Right ventricle myocardium superior (tissue), 1 donor: ENCODE data around the gene CCDC154. TPM values are rescaled to one million over a fixed set of nuclear protein-coding genes. Genes with fewer than 3 reads are reported as not detected.

Experiments
- ATAC-seq: fragments of 200-7000 bp; cut with Tn5 transposase; one replicate; pipeline ENCODE4 v1.9.1; 2020; ENCODE audit warnings: mild to moderate bottlenecking; ENCODE audit not compliant: poor library complexity
- DNase-seq: peaks from one replicate; pipeline ENCODE4 v3.0.0-alpha.2; 2020
- intact Hi-C: fragments of 100-400 bp; cut with DNase I; formaldehyde crosslinking; loops from one replicate; pipeline ENCODE4 v1.11.2; 2022
- total RNA-seq: library from RNA; stranded (reverse); fragmentation: NEBNext Ultra II Directional; extraction: Animal tissue kit (Norgen Biotek cat#: 25700); gene quantifications from one replicate; pipeline ENCODE4 v1.2.1, GENCODE V29; 2021
- donor health status: DM: no; HTN: yes; CAD: no; lungs with severe emphysema.

The CCDC154 gene
- total RNA-seq, 1 donor from 2014 or later, result 0.81 TPM

DNA sequence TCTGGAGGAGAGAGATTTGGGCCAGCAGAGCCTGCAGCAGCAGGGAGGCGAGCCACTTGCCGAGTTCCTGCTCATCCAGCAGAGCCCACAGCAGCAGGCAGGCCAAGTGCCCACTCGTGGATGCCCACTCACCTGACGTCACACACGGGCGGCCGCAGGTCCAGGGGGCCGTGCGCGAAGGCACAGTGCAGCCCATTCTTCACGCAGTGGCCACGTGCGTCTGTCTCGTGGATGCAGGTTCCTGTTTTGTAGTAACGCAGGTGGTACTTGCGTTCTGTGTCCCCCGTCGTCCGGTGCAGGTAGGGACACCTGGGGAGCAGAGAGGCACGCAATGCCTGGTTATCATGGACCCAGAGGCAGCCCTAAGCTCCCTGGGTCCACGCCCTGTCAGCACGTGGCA, 41.3 kb downstream of the CCDC154 start:
- intact Hi-C loops, result no loop called here
- DNase-seq (no peak), ATAC-seq (no peak)

DNA sequence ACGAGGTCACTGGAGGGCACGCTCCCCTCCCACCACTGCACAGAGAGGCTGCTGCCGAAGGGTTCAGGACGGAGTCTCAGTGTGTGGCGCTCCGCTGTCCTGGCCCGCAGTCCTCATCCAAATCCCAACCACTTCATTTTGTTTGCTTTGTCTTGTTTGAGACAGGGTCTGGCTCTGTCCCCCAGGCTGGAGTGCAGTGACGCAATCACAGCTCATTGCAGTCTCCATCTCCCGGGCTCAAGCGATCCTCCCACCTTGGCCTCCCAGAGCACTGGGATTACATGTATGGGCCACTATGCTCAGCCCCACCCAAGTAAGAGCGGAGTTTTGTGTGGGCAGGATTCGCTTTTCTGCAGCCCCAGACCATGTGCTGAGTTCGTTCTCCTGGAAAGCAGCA, 42.6 kb downstream of the CCDC154 start:
- intact Hi-C loops, result no loop called here
- no peak for DNase-seq
- no peak for ATAC-seq

DNA sequence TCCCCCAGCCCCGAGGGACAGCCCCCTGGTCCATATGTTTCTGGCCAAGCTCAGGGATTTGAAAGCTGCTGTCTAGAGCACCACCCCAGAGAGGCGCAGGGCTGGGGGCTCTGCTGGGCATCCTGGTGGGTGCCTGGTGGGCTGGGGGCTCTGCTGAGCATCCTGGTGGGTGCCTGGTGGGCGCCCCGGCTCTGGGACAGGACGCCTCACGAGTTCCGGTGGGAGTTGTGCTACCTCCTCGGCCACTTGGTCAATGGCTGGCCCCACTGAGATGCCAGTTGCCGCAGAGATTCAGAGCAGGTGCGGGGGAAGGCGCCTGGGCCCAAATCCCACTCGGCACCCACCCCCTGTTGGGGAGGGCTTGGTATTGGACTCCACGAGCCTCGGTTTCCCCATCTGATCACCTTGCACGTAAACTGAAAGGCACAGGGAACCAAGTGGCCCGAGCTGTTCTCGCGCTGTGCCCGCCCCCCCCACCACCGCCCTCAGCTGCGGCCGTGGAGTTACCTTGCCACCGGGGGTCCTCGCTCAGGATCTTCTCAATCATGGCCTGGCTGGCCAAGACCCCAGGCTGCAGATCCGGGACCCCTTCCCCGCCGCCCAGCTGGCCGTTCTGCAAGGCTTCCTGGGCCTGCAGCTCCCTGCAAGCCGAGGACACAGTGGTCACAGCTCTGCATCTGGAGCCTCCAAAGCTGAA, 43.1 kb downstream of the CCDC154 start:
- no peak for DNase-seq
- no peak for ATAC-seq
- intact Hi-C loops, result no loop called here

DNA sequence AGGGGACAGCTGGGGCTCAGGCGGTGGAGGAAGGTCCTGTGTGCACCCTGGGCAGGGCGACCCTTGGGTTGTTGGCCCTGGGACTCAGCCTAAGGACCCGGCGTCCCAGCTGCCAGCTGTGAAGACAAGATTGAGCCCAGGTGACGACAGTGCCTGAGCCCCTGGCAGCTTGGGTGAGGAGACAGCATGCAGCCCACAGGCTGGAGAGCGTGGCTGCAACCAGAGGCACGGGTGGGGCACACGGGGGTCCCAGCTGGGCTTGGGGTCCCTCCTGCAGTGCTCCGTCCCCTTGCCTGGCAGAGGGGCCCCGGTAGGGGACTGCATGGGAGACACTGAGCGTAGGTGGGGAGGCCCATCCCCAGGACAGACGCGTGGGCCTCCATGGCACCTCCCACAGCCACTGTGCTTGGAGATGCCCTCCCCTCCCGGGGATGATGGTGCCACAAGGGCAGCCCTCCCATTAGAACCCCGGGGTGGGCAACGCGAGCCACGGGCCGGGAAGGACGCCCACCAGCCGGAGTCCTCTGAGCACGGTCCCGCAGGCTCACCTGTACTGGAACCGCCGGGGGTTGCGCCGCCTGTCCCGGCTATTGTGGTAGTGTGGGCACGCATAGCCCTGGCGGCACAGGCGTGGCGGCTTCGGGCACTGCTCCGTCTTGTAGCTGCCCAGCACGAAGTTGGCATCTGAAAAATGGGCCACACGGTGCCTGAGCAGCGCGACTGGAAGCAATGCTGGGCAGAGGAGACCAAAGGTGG, 45.4 kb downstream of the CCDC154 start:
- intact Hi-C loops, result no loop called here
- no peak for ATAC-seq

DNA sequence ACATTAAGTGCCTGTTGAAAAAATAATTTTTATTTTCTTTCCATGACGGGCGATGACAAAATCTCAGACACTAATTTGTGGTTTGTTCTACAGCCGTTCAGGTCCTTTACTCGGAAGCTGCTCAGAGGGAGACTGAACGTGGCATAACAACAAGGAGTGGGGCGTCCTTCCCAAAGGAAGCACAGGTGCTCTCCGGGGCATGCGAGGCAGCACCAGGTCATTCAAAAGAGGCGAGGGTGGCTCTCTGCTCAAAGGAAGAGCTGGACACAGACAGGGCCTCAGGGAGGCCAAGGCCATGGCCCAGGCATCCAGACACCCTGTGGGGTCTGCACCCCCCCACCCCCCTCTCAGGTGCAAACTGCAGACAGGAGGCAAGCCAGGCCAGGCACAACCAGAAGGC, 46.0 kb downstream of the CCDC154 start:
- ATAC-seq (no peak), DNase-seq (no peak)
- intact Hi-C loops, result no loop called here

More for the DNA sequence above, 45.4 kb downstream of the CCDC154 start:
- no peak for DNase-seq

DNA sequence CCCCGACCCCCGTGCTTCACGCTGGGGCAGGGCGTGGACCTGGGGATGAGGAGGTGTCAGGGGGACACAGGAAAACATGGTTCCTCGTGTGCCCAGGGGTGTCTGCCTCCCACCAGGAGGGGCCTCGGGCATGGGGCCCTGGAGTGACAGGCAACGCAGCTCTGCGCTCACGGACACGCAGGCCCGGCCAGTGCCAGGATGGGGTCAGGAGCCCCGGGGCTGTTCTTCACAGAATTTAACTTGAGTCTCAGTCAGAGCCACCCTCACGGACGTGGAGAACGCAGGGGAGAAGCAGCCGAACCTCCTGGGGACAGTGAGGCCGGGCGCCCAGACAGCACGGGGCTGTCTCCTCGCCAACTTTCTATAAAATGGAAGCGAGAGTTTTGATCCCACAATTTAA, 46.6 kb downstream of the CCDC154 start:
- intact Hi-C loops, result no loop called here
- DNase-seq (no peak), ATAC-seq (no peak)

DNA sequence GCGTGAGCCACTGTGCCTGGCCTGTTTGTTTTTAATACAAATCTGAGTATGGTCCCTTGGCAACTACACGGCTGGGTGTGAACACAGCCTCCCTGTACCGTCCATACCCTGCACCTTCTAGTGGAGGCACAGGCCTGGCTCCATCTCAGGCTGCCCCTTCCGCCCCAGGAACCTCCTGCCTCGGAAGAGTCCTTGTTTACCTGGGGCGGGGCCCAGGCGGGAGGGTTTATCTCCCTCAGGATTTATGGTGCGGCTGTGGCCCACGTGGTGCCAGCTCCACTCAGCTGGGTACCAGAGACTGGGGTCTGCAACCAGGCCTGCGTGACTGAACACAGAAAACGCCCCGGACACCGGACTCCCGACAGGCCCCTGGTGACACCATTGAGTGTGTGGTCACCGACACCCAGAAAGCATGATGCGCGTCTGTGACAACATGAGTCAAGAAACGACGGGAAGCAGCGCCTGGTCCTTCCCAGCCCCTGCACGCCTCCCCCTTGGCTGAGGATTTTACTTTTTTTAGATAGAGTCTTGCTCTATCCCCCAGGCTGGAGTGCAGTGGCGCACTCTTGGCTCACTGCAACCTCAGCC, 48.8 kb downstream of the CCDC154 start:
- ATAC-seq (no peak), DNase-seq (no peak)
- intact Hi-C loops, result no loop called here

DNA sequence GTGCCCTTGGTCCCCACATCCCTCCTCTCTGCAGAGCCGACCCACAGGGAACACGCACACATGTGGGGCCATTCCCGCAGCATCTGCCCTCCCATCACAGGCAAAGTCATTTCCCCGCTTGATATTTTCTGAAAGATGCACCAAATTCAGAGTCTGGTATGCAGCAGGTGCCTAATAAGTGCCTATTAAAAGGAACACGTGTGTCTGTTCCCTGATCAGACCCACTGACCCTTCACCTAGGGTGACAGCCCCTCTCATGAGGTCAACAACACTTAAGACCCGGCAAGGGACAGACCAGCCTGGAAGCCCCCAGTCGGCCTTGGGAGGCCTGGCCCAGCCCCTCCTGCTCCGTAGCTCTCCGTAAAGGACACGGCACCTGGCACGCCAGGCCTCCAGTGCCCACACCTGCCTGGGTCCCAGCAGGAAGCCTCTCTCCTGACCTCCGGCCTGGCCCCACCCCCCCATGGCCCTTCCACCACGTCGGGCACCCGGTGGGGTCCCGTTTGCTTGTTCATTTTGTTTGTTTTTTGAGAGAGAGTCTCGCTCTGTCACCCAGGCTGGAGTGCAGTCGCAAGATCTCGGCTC, 49.9 kb downstream of the CCDC154 start:
- ATAC-seq (no peak), DNase-seq (no peak)
- intact Hi-C loops, result no loop called here

DNA sequence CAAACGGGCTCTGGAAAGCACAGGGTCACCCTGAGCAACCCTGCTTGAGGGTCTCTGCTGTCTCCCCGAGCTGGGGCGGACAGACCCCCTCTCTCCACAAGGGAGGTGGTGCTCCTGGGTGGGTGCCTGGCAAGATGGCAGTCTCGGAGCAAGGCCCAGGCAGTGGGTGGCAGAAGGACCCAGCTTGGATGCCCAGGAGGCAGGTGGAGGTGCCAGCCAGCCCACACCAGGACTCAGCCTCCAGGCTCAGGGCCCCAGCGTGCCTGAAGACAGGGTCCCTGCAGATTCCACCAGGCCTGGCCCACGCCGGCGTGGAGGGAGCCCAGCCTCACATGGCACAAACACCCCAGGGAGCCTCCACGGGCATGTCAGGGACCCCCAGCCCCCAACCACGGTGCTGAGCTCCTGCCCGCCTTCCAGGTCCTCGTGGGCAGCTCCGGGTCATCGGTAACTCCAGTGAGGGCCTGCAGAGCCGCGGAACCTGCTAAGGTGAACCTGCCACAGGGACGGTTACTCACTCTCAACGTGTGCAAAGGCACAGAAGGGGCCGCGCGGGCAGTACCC, 50.7 kb downstream of the CCDC154 start:
- DNase-seq, result no peak
- intact Hi-C loops, result no loop called here
- ATAC-seq, result no peak

DNA sequence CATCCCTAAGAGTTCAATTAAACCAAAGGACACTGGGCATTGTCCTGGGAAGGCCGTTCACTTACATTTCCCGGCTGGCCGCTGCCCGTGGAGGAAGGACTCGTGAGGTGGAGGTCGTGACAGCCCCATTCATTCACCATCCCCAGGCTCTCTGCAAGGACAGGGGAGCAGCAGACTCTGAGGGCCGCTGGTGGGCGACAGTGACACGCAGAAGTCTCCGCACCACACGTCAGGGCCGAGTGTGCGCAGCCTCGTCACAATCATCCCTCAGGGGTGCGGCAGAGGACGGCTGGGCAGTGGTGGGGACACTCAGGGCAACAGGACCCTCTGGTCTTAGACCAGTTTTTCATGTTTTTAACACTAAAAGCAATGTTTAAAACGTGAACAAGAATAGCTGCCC, 51.5 kb downstream of the CCDC154 start:
- ATAC-seq (no peak), DNase-seq (no peak)
- intact Hi-C loops, result no loop called here

DNA sequence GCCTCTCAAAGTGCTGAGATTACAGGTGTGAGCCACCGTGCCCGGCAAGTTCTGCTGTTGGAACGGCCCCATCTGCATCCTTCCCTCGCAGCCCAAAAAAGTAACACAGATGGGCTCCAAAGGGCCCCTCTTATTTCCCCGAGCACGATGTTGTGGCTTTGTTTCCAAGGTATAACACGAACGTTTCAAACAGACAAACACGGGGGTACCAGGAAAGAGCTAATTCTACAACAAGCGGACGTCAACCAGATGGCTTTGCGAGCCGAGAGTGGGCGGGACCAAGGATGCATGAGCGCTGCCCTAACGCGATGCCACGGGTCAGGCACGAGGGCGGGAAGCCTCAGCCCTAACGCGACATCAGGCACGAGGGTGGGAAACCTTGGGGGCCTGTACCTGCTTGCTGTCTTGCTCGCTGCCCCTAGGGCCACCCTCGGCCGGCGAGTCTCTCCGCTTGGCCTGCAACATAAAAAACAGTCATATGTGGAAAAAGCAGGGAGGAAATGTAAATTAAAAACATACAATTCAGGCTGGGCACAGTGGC, 54.0 kb downstream of the CCDC154 start:
- DNase-seq (no peak), ATAC-seq (no peak)
- intact Hi-C loops, result no loop called here

DNA sequence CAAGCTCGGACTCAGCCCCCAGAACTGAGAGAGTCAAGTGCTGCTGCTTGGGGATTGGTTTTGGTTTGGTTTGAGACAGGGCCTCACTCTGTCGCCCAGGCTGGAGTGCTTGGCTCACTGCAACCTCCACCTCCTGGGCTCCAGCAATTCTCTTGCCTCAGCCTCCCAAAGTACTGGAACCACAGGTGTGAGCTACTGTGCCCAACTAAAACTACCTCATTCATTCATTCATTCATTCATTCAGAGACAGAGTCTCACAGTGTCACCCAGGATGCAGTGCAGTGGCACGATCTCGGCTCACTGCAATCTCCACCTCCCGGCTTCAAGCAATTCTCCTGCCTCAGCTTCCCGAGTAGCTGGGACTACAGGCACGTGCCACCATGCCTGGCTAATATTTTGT, 54.6 kb downstream of the CCDC154 start:
- intact Hi-C loops, result no loop called here
- ATAC-seq, result no peak
- DNase-seq, result no peak

DNA sequence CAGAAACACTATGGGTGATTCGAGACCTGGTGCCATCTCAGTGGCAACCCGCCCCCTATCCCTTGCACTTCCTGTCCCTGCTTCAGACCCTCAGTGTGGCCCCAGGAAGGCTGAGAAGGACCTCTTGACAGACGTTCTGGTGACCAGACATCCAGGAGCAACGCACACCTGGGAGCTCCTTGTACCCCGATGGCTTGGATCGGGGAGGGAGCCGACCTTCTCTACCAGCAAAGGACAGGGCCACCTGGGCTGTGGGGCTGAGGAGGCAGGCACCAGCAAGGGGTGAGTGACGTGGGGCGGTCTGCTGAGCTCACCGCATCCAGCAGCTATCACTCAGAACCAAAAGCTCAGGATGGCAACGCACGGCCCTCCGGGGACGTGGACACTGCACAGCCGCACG, 57.0 kb downstream of the CCDC154 start:
- DNase-seq (no peak), ATAC-seq (no peak)
- intact Hi-C loops, result no loop called here

DNA sequence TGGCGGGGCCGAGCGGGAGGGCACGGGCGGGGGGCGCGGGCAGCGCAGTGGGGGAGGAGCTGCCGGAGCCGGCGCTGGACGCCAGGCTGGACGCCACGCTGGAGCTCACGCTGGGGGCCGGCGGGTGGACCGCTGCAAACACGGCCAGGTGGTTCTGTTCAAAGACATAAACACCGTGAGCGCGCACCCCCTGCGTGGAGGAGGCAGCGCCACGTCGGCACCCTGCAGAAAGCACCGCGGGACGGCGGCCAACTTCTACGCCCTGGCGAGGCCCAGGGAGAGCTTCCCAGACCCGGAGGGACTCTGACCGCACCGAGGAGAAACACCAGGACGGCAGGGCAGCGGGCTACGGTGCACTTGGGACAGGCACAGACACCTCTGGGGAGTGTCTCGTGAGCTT, 59.1 kb downstream of the CCDC154 start:
- ATAC-seq (no peak), DNase-seq (no peak)
- intact Hi-C loops, result no loop called here

Other genes with a start within 250 kb of the CCDC154 start
- gene TPSG1, start 219.3 kb downstream of the CCDC154 start, total RNA-seq, result 0.19 TPM
- 10.1 TPM for gene TPSB2, start 214.4 kb downstream of the CCDC154 start, total RNA-seq
- 7.1 TPM for gene TPSAB1, start 203.9 kb downstream of the CCDC154 start, total RNA-seq
- gene TPSD1, start 188.5 kb downstream of the CCDC154 start, total RNA-seq, result 0.51 TPM
- gene UBE2I, start 134.9 kb downstream of the CCDC154 start, total RNA-seq, result 77.2 TPM
- gene BAIAP3, start 110.9 kb downstream of the CCDC154 start, total RNA-seq, result 3.7 TPM
- gene TSR3, start 92.7 kb downstream of the CCDC154 start, total RNA-seq, result 52.6 TPM
- 30.3 TPM for gene GNPTG, start 92.6 kb downstream of the CCDC154 start, total RNA-seq
- gene UNKL, start 29.9 kb downstream of the CCDC154 start, total RNA-seq, result 13.6 TPM
- gene UQCC4, start 23.8 kb downstream of the CCDC154 start, total RNA-seq, result 14.7 TPM
- gene PERCC1, start 13.5 kb downstream of the CCDC154 start, total RNA-seq, result 0.32 TPM
- gene CLCN7, start 30.5 kb upstream of the CCDC154 start, total RNA-seq, result 45.0 TPM
- gene PTX4, start 44.4 kb upstream of the CCDC154 start, total RNA-seq, result 0.16 TPM
- 18.8 TPM for gene TELO2, start 48.8 kb upstream of the CCDC154 start, total RNA-seq
- 28.9 TPM for gene TMEM204, start 89.1 kb upstream of the CCDC154 start, total RNA-seq
- 8.4 TPM for gene IFT140, start 167.5 kb upstream of the CCDC154 start, total RNA-seq
- gene CRAMP1, start 167.8 kb upstream of the CCDC154 start, total RNA-seq, result 10.0 TPM
- gene JPT2, start 233.7 kb upstream of the CCDC154 start, total RNA-seq, result 30.6 TPM